Stimulated activated CD4-positive, alpha-beta T cell treated with anti-CD3 and anti-CD28 coated beads, Interleukin-4, amount 100 ng/mL, for 24 hours (primary cell): Measurements from ENCODE around the gene CCNQ.
A peak's percentile ranks its signal among the peaks of the same experiment; 100 is the strongest.

Experiments
- DNase-seq: peaks from one replicate; pipeline ENCODE4 v3.0.0-alpha.2; 2020

CCNQ gene

GRCh38 chrX:153595387-153595786, 3.6 kb downstream of the CCNQ start:
- no peak for DNase-seq

- DNase-seq = no peak
Observed at GRCh38 chrX:153593811-153594500, 5.0 kb downstream of the CCNQ start.

GRCh38 chrX:153592966-153593688, 5.8 kb downstream of the CCNQ start:
- no peak for DNase-seq

- no peak for DNase-seq
Observed at GRCh38 chrX:153592091-153592833, 6.7 kb downstream of the CCNQ start.

GRCh38 chrX:153590961-153591956, 7.7 kb downstream of the CCNQ start:
- no peak for DNase-seq

GRCh38 chrX:153588782-153589446, 10.0 kb downstream of the CCNQ start:
- DNase-seq = no peak

DNA sequence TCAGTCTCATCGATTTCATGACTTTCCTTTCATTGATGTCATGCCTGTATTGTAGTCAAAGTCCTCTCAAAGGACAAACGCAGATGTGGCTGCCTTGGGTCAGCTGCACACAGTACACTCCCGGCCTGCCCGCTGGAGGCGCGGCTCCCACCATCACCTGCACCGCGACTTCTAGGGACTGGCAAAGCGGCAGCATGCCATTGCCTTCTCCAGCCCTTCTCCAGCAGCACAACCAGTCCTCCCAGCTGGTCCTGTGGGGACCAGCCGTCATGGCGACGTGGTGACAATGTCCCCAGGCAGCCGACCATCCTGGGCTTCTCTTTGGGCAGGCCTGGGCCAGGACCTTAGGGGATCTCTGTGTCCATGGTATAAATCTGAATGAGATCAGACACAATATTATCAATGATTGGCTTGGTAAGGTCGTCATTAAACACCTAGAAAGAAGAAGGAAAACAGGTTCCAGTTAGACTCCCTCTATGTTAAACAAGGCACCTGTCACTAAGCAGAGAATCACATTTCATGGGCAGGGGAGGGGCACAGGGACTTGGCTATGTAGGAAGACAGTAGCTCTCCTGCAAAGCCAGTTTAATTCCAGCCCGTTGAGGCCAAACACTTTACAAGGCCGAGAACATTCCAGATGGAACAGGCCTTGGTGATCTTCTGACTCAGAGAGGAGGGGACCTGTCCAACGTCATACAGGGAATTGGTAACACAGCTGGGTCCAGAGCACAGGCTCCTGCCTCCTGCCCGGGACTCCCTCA, 10.7 kb downstream of the CCNQ start:
- no peak for DNase-seq

DNA sequence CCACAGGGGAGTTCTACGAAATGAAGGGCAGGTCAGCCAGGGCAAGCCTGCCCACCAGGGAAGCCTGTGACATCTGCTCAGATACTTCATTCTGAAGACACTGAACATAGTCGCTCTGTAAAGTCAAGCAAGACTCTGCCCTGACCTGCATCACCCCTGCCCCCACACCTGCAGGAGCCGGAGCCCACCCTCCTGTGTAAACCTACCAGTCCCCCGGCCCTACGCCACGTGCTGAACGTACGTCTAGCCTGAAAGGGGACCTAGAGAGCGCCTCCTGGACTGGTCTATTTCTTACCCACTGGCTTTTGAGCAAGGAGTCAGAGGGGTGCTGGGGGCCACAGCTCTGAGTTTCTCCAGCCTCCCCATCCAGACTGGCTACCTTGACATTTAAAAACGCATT, 11.6 kb downstream of the CCNQ start:
- DNase-seq = no peak

DNA sequence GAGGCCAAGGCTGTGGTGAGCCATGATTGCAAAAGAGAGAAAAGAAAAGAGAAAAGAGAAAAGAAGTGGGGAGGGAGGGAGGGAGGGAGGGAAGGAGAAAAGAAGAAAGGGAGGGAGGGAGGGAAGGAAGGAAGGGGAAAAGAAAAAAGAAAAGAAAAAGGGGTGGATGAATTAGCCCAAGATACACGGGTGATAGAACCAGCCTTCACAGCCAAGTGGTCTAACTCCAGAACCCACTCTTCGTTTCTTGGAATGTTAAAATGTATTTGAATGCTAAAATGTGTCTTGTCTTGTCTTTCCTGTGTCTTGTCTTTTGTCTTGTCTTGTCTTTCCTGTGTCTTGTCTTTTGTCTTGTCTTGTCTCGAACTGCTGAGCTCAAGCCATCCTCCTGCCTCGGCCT, 13.1 kb downstream of the CCNQ start:
- no peak for DNase-seq

- DNase-seq = no peak
Observed at GRCh38 chrX:153583433-153583832, 15.5 kb downstream of the CCNQ start.

DNA sequence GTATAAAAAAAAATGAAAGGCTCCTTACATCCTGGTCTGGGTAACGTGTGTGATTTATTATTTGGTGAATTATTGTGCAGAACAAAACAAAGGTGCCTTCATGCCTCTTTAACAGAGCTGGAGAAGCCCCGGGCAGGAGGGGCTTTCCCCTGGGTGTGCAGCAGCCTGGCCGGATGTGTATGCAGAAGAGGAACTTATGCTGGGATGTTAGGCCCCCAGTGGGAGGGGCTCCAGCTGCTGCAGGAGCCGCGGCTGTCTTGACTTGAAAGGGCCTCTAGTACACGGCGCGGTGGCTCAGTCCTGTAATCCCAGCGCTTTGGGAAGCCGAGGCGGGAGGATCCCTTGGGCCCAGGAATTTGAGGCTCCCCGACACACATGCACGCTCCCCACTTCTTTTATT, 16.0 kb downstream of the CCNQ start:
- DNase-seq = peak; percentile 65

- DNase-seq = no peak
Observed at GRCh38 chrX:153580700-153581386, 18.1 kb downstream of the CCNQ start.

GRCh38 chrX:153578889-153579288, 20.1 kb downstream of the CCNQ start:
- no peak for DNase-seq

- no peak for DNase-seq
Observed at GRCh38 chrX:153578200-153578835, 20.6 kb downstream of the CCNQ start.

- no peak for DNase-seq
Observed at GRCh38 chrX:153576961-153577360, 22.0 kb downstream of the CCNQ start.

- DNase-seq = no peak
Observed at GRCh38 chrX:153576239-153576870, 22.6 kb downstream of the CCNQ start.

DNA sequence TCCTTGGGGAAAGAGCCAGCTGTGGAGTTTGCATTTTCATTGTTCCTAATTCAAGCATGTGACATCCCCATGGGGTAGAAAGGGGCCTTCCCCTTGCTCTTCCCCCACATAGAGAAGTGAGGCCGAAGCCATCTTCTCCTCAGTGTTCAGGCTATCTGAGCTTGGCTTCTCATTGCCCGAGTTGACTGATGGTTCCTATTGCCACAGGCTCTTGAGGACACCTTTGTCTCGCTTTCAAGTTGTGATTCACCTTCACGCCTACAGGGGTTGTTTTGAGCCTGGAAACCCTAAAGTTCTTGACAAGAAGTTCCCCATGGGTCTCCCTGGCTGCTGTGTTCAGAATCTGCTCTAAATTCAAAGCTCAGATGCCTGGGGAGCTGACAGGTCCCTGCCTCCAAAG, 25.0 kb downstream of the CCNQ start:
- DNase-seq = no peak

GRCh38 chrX:153572601-153573000, 26.3 kb downstream of the CCNQ start:
- DNase-seq = no peak

DNA sequence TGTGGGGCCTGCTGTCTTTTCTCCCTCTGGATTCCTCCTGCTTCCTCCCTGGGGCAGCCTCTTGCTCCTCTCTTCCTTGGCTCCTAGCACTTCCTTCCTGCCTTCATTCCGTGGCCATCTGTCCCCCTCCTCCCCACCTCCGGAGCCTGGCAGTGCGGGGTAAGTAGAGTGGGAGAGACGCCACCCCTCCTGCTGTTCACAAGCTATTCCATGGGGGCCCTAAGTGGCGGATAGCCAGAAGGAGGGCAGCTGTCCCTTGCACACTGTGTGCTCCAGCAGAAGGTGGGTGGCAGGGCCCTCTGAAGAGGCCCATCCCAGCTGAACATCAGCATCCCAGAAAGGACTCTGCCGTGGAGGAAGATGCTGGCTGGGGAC, 27.4 kb downstream of the CCNQ start:
- no peak for DNase-seq

DNA sequence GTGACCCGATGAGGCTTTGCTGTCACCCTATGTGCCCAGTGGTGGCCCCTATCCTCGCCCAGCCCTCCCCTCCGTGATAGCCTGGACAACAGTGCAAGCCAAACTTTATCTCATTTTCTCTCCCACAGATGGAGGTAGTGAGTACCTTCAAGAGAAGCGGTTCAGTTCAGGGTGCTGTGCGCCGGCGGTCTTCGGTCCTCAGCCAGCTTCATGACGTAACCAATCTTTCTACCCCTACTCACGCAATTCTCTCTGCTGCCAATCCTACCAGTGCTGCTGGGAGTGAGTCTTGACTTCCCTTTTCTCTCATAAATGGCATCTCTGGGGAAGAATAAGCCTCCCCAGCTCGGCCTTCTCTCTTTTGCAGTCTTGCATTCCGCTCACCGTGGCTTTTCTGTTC, 29.5 kb downstream of the CCNQ start:
- no peak for DNase-seq
